ENCODE data around the gene AFAP1.

Gene AFAP1

DNA sequence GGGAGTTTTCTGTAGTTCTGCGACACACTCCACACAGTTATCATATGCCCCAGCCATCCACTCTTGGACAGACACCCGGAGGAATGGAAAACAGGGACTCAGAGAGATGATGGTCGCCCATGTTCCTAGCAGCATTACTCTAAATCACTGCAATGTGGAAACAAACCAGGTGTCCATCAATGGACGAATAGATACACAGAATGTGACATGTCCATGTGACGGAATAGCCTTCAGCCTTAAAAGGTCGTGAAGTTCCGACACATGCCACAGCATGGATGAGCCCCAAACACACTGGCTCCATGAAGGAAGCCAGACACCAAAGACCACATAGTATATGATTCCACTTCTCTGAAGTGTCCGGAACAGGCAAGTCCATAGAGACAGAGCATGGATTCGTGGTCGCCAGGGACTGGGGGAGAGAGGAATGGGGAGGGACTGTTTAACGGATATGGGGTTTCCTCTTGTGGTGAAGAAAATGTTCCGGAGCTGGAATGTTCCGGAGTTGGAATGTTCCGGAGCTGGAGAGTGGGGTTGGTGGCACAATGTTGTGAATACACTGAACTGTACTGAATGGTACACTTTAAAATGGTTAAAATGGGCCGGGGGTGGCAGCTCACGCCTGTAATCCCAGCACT lies 28.7 kb upstream of the AFAP1 start:
- no peak for DNase-seq (ENCODE audit: low spot score)

DNA sequence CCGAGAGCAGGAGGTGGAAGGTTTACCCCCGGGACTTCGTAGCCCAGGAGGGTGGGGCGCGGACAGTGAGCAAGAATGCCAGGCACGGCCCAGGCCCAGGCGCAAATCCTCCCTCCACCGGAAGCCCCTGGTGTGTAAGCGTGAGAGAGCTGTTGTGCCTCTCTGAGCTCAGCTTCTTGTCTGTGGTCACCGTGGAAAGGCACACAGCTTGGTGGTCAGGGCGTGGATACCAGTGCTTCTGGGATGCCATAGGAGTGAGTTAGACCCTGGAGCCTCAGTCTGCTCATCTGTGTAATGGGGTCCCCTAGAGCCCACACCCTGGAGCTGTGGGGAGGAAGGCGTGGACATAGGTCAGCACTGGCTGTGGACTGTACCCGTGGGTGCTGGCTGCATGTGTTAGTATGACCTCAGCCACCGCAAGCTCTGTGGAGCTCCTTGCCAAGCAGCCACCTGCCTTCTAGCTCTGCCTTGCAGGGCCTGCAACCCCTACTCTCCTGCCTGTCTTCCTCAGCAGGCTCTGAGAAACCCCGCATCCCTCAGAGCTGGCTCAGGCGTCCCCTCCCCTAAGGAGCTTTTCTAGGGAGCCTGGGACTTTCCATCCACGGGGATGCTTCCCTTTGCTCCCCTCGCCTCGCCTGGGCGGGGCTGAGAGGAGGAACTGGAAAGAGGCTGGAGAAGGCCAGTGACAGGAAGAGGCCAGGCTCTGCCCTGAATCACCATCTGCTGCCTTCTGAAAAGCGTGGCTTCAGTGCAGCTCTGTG lies 28.0 kb upstream of the AFAP1 start:
- DNase-seq (ENCODE audit: low spot score): no peak

DNA sequence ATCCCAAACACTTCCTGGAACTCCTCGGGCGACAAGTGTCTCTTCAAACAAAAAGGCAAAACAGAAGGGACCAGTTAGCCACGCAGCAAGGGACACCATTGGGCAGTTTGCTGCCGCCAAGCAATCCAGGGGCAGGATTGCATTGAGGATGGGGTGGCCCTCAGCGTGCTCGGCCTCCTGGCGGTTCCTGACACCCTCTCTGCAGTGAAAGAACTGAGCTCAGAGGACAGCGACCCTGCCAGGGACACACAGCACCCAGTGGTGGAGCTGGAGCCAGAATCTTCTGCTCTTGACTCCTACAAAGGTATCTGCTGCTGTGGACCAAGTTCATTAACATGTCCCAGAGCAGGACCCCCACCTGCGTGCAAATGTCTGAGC lies 27.4 kb upstream of the AFAP1 start:
- no peak for DNase-seq (ENCODE audit: low spot score)

DNA sequence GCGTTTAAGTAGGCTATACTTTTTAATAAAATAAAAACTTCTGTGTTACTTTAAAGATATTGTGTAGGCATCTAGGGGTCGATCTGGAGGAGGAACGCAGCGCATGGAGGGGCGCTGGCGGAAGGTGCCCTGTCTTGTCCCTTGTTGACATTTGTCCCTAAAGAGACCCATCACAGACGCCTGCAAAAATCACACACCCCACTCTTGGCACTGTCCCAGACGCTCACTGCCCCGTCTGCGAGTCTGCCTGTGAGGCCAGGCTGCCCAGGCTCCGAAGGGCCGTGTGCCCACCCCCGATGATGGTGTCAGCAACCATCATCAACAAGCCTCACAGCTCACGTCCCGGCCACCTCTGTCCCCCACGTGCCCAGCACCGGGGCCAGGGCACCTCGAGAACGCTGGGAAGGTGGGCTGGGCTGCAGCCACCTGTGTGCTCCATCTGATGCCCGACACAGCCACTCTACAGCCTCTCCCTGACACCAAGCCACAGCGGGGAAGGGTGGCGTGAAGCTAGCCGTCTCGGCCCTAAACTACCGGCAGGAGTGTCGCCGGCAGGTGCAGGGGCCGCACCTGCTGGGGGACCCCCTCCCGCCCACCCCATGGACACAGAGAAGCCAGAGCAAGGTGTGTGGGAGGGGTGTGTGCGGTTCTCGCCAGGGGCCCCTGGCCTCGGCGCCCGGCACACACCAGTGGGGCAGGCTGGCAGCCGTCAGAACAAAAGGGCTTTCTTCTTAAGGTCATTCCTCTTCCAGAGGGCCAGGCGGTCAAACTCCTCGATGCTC lies 26.8 kb upstream of the AFAP1 start:
- DNase-seq (ENCODE audit: low spot score): no peak

DNA sequence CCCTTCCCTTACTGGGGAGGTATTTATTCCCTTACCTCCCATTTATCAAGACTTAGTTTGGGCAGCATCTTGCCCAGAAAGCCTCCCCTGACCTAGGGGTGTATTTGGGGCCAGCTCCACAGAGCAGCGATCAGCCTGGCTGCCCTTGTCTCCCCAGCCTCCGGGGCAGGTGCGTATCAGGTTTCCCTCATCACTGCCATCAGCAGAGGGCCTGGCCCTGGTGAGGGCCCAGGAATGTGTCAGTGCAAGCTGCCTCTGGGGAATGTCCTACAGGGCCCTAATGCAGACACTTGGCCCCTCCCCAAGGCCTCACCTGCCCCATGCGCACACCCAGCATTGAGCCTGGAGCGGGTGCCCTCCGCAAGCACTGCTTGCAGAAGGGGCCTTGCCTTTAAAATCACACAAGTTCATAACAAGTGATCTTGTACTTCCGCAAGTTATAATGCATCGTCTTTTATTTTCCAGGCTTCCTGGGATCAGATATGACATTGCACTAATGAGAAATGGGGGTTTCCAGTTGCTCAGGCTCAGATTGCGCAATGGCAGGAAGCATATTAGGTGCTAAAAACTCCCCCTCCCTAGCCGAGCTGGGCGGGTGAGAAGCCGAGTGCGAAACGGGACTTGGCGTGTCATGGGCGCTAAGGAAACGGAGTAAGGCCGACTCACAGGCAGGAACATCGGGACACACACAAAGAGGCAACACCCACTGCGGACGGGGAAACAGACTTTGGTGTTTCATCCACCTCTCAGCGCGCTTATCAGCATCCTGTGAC lies 25.4 kb upstream of the AFAP1 start:
- DNase-seq (ENCODE audit: low spot score): no peak

DNA sequence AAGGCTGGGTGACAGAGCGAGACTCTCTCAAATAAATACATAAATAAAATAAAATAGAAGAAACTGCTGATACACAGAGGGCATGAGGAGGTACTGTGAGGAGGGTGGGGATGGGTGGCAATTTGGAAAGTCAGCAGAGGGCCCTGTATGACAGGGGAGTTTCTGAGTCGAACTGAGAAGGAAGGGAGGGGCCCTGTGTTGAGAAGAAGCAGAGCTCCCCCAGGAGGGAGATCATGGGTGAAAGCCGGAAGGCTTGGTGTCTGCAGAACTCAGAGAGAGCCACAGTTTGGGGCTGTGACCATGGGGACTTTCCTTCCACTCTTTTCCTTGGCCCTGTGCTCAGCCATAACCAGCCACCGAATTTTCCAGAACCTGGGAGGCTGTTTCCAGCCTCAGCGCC lies 24.8 kb upstream of the AFAP1 start:
- DNase-seq (ENCODE audit: low spot score): no peak

DNA sequence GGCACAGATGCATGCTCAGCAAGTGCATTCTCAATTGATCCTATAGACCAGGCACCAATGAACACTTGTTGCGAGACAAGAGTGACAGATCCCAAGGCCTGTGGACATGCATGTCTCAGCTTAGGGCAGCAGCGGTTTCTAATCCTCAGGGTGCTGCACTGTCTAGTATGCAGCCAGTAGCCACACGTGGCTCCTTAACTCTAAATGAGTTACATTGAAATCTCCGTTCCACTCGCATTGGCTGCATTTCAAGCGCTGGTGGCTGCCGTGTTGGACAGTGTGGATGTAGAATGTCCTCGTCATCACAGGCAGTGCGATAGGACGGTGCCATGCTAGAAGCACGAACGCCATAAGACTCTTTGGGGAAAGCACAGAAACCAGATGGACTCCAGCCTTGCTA lies 24.0 kb upstream of the AFAP1 start:
- DNase-seq (ENCODE audit: low spot score): no peak

DNA sequence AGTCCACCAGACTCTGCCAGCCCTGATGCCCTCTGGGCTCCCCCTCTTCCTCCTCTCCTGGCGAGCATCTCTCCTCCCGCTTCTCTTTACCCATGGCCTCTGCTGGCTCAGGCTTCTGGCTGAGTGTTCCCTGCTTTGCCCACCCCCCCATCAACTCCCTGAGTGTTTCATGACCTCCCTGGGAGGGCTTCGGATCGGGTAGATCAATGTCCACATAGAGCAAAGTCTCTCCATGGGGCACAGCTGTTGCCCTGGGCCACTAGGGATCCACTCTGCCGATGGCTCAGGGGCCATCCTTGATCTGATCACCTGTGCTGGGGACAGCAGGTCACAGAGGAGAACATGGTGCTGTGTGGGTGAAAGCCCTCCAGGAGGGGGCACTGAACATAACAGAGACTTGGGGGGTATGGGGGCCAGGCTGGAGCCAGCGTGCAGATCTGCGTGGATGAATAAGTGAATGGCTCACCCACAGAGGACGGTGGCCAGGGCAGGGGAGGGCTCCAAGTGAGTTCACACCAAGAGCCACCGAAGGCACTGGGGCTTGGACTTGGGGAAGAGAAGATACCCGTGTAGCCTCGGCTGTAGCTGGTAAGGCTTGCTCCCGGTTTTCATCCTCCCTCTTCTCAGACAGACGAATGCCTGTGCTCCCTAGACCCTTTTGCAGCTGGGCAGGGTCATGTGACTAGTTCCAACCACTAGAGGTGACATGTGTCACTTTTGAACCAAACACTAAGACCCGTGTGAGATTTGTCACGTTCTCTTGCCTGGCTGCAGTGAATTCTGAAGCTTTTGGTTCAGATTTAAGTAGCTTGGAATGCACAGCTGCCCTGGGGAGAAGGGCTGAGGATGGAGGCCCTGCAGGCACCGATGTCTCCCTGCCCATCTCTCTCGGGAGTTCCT lies 23.2 kb upstream of the AFAP1 start:
- DNase-seq (ENCODE audit: low spot score): no peak

DNA sequence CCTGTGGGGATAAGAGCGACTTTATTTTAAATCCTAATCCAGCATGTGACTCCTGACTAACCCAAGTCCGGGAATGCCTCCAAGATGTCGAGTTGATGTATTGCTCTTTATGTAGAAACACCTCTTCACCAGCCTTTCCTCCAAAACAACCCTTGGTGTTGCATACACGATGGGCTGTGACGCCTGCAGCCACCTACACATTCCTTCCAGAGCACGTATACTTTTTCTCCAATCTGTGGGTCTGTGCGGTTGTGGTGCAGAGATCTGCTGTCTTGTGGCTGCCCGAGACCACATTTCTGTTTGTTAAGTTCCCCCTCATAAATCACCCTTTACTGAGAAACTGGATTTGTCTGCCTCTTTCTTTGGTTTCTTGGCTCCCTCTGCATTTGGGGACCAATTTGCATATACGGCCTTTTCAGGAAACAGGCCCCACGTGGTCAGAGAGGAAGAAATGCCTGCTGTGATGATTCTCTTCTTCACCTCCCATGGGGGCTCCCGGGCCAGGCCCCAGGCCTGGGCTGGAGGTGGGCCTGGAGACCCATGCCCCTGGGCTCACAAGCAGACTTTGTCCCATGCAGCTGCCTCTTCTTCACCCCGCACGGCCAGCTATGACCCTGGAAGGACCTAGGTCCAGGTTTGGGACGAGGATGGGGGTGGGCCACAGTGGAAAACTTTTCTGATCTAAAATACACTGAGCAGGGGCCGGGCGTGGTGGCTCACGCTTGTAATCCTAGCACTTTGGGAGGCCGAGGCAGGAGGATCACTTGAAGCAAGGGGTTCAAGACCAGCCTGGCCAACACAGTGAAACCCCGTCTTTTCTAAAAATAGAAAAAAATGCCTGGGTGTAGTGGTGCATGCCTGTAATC lies 21.4 kb upstream of the AFAP1 start:
- DNase-seq (ENCODE audit: low spot score): no peak

DNA sequence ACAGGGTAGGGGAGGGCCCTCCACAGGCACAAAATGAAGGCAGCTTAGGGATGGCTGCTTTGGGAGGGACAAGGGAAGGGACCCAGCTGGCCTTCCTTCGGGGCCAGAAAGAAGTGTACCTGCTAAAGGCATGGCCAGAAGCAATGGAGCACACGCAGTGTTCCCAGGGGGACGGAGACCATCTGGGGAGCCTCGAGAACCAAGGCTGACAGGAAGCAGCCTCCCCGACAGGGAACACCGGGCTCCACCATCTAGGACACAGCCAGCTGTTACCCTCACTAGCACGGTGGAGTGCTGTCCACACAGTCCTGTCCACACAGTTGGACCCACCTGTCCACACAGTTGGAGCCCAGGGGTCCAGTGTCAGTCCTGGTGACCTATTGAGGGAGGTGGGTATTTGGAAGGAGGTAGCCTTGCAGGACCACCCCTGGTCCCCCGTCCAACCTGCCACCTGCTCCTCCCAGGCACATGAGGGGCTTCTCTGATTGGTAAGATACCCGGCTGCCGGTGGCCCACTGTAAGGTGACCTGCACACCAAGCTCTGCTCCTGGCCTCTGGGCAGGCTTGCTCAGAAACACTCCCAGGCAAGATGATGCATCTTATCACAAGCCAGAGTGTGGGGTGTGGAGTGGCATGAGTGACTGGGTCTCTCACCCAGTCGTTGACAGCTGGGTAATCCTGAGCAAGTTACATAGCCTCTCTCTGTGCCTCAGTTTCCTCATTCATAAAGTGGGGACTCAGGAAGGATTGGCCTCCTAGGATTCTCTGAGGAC lies 20.5 kb upstream of the AFAP1 start:
- DNase-seq (ENCODE audit: low spot score): no peak

DNA sequence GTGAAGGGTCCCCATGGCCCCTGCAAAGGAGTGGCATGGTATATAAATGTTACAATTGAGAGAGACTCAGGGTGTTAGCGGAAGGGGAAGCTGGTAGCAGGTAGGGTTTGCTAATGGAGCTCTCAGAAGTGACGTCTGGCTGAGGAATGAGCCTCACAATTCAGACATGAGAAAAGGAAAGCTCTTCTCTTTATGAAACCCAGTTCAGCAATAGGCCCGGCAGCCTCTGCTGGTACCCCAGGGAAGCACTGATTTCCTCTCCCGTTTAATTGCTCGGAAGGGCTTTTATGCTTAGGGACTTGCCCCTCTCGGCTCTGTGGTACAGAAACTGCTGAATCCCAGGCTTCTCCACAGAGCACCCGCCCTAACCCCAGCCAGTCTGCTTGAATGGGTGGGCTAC lies 19.4 kb upstream of the AFAP1 start:
- no peak for DNase-seq (ENCODE audit: low spot score)

DNA sequence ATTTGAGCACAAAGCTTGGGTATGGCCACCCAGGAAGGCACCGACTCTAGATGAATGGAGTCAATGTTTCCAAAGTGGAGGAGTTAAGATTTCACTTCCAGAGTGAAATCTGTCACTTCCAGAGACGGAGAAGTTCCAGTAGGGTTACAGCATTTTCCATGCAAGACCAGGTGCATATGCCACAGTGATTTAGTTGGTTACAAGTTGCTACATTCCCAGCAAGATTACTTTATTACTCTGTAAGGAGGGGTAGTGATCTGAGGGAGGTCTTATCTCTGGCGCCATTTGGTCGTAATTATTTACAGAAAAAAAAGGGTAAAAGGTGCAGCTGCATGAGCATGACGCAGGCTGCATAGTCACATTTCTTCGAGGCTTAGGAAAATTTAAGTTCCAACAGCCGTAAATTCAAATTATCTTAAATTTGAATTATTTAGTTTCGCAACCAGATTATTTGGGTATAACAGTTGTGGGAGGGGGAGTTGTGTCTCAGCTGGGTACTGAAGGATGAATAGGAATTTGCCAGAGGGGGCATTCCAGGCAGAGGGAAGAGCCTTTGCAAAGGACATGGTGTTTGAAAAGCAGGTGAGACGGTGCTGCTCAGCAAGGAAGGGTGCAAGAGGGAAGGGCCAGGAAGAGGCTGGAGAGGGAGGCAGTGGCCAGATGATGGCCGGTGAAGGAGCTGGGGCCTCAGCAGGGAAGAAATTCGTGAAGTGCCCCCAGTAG lies 17.4 kb upstream of the AFAP1 start:
- DNase-seq (ENCODE audit: low spot score): no peak

DNA sequence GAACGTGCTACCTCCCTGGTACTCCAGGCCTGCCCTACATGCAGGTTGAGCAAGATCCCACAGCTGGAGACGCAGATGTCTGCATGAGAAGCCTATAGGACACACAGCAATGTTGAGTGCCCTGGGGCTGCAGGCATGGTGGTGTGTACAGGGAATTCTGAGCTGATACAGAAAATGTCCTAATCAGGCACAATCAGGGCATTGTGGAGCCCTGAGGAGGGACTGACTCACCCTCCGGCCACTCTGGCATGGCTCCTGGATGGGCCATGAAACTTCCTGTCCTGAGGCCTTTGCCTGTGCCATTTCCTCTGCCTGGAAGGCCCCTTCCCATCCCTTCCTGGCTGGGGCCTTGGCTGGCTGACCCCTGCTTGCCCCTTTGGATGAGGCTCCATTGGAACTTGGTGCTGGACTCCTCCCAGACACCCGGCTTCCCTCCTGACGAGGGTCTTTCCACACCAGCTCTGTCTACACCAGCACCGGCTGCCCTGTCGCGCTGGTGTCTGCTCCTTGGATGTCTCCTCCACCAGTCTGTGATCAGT lies 16.7 kb upstream of the AFAP1 start:
- no peak for DNase-seq (ENCODE audit: low spot score)

DNA sequence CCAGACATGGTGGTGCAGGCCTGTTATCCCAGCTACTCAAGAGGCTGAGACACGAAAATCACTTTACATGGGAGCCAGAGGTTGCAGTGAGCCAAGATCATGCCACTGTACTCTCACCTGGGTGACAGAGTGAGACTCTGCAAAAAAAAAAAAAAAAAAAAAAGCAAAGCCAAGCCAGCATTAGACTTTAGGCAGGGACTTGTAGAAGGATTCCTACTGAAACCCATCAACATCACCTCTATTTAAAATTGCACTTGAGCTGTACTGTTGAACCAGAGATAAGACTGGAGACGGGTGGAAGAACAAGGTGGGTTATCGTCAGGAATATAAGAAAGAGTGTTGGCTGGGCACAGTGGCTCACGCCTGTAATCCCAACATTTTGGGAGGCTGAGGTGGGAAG lies 15.7 kb upstream of the AFAP1 start:
- DNase-seq (ENCODE audit: low spot score): no peak

DNA sequence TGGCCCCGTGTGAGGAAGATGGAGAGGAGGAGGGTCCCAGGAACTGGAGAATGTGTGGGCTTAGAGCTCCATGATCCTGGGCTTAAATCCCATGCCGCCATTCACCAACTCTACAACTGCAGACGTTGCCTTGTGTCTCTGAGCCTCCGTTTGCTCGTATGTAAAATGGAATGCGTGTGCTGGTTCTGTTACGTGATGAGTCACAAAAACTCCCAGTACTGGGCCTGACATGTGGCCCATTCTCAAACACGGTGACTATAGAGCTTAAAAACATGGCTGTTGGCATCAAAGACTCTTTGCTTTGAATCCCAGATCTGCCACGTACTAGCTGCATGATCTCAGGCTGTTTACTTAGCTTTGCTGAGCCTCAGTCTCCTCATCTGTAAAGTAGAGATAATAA lies 13.0 kb upstream of the AFAP1 start:
- DNase-seq (ENCODE audit: low spot score): no peak

DNA sequence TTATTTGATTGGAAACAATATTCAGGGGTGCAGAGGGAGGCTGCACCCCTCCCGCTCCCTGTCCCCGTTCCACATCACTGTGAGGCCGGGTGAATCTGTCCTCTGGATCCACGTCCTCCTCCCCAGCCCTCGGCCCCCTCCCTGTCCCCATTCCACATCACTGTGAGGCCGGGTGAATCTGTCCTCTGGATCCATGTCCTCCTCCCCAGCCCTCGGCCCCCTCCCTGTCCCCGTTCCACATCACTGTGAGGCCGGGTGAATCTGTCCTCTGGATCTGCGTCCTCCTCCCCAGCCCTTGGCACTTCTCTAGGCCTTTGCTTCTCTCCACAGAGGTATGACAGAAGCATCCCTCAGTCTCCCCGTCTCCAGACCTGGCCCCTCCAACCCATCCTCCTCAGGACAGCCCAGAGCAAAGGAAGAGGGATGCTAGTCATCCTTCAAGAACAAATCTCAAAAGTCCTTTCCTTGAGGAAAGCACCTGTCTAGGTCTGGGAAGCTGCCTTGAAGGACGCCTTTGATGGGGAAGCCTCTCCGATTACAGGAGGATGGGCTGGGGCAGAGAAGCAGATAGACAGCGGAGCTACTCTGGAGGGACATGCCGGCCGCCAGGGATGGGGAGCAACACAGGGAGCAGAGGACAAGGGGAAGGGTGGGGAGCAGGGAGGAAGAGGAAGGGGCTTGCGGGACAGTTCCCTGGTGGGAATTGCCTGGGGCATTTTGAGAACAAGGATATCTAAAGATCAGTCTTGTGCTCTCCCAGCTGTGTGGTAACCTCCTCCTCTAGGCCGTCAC lies 10.8 kb upstream of the AFAP1 start:
- DNase-seq (ENCODE audit: low spot score): no peak

DNA sequence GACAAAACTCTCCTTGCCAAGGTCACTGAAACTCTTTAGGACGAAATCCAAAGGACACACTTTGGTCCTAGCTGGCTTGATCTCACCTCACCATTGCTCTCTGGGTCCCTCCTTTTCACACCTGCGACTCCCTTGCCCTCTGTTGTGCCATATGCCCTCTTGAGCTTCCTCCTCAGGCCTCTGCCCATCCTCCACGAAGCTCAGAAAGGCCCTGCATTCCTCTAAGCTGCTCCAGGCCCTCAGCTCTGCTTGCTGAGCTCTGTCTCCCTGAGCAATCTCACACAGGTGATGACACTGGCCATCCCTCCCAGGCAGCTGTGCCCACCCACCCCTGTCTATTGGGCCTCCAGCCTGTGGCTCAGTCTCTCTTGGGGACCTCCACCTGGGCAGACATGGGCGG lies 10.1 kb upstream of the AFAP1 start:
- no peak for DNase-seq (ENCODE audit: low spot score)

DNA sequence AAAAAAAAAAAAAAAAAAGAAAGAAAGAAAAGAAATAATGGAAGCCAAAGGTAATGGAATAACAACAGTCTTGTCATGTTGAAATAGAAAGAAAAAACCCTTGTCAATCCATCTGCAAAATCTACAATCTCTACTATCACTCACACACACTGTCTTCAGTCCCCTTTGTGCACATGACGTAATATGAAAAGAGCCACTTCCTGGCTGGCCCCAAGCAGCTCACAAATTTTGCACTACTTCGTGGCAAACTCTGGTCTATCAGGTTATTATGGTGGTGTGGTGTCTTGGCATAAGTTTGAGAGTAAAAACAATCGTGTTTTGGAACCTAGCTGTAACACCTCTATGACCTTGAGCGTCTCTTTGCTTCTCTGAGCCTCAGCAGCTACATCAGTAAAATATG lies 8.3 kb upstream of the AFAP1 start:
- DNase-seq (ENCODE audit: low spot score): no peak

All from germinal center (tissue), 1 donor.